Tibial artery (tissue), 4 donors: ENCODE results near the gene S100PBP.
"Not testable (repeated sequence)": the region's sequence is repeated elsewhere in the genome, so short reads cannot be mapped to it uniquely, and the experiment has no call there.

Experiments
- DNase-seq, 2 donors: peaks; one replicate each; pipeline ENCODE4 v3.0.0-alpha.2; 2019
- H3K27ac ChIP-seq, 2 donors: fragments of 200-600 bp; sonication (generic) in 1 of 2; 1 replicate in 1 of 2; 2 replicates in 1 of 2; pipeline ENCODE4 v1.5.1; 2018 to 2019; ENCODE audit warnings: mild to moderate bottlenecking in 1 of 2
- H3K27me3 ChIP-seq, 2 donors: fragments of 200-600 bp; sonication (generic) in 1 of 2; one replicate each; pipeline versions ENCODE4 v1.5.1 to v1.6.0; 2016 to 2019
- H3K36me3 ChIP-seq, 3 donors: fragments of 200-600 bp; sonication (generic) in 2 of 3; one replicate each; pipeline ENCODE4 v1.5.1; 2016 to 2019; ENCODE audit warnings: mild to moderate bottlenecking in 2 of 3
- H3K4me1 ChIP-seq, 4 donors: fragments of 200-600 bp; sonication (generic) in 2 of 4; 1 replicate in 3 of 4; 2 replicates in 1 of 4; pipeline ENCODE4 v1.5.1; 2016 to 2019
- H3K4me3 ChIP-seq, 2 donors: fragments of 200-600 bp; sonication (generic) in 1 of 2; 1 replicate in 1 of 2; 2 replicates in 1 of 2; pipeline ENCODE4 v1.5.1; 2018 to 2019; ENCODE audit warnings: mild to moderate bottlenecking in 2 of 2
- H3K9me3 ChIP-seq, 3 donors: fragments of 200-600 bp; sonication (generic) in 1 of 3; one replicate each; pipeline ENCODE4 v1.5.1; 2016 to 2019
- CTCF ChIP-seq, 2 experiments: fragments of 200-600 bp in 1 of 2; fragments of 450-650 bp in 1 of 2; IDR thresholded peaks; one replicate each; pipeline ENCODE4 v1.5.1; 2017 to 2019; ENCODE audit warnings: antibody characterized with exemption in 2 of 2, mild to moderate bottlenecking in 1 of 2, moderate library complexity in 1 of 2
- intact Hi-C: fragments of 100-400 bp; cut with DNase I; formaldehyde crosslinking; loops from one replicate; pipeline ENCODE4 v1.15.0; 2023; ENCODE audit warnings: low total_unique reads

The S100PBP gene

GRCh38 chr1:32798679-32799416, 18.6 kb upstream of the S100PBP start:
- intact Hi-C loops = no loop called here
- H3K4me1 ChIP-seq = no peaks in the 10 kb centered on the region
- TF ChIP-seq CTCF (IDR thresholded peaks at IDR 0.05) = no peak
- DNase-seq = no peak
- no peaks in the 10 kb centered on the region for H3K9me3 ChIP-seq
- H3K27me3 ChIP-seq = no peaks in the 10 kb centered on the region
- no peak overlapping the region for H3K4me3 ChIP-seq
- no peak overlapping the region for H3K27ac ChIP-seq
- H3K36me3 ChIP-seq = peaks cover 16 to 75% (median 48%) of the 10 kb centered on the region in 3 donors

GRCh38 chr1:32801096-32801715, 16.2 kb upstream of the S100PBP start:
- no peak for DNase-seq
- no peaks in the 10 kb centered on the region for H3K9me3 ChIP-seq
- H3K4me3 ChIP-seq = no peak overlapping the region
- H3K36me3 ChIP-seq = peaks cover 16 to 77% (median 41%) of the 10 kb centered on the region in 3 donors
- H3K27me3 ChIP-seq = no peaks in the 10 kb centered on the region
- no peak overlapping the region for H3K27ac ChIP-seq
- no peaks in the 10 kb centered on the region for H3K4me1 ChIP-seq
- intact Hi-C loops = no loop called here
- no peak for TF ChIP-seq CTCF (IDR thresholded peaks at IDR 0.05)

- peaks cover 13 to 78% (median 38%) of the 10 kb centered on the region in 3 donors for H3K36me3 ChIP-seq
- H3K9me3 ChIP-seq, H3K4me3 ChIP-seq, DNase-seq, intact Hi-C loops, H3K27ac ChIP-seq, H3K4me1 ChIP-seq, H3K27me3 ChIP-seq: not testable (repeated sequence)
Measured at GRCh38 chr1:32804460-32804859, 13.0 kb upstream of the S100PBP start.

- TF ChIP-seq CTCF (IDR thresholded peaks at IDR 0.05) = no peak
Measured at GRCh38 chr1:32806290-32806689, 11.2 kb upstream of the S100PBP start.

GRCh38 chr1:32806910-32807523, 10.4 kb upstream of the S100PBP start:
- intact Hi-C loops = no loop called here
- Histone ChIP-seq H3K4me3 (no peak overlapping the region), H3K27ac (no peak overlapping the region), H3K9me3 (no peaks in the 10 kb centered on the region), H3K36me3 (peaks cover 11 to 83% (median 49%) of the 10 kb centered on the region in 3 donors), H3K4me1 (peaks cover 0 to 3% (median 0%) of the 10 kb centered on the region in 4 donors), H3K27me3 (no peaks in the 10 kb centered on the region)
- TF ChIP-seq CTCF (IDR thresholded peaks at IDR 0.05) = no peak
- no peak for DNase-seq

More at GRCh38 chr1:32806290-32806689, 11.2 kb upstream of the S100PBP start:
- DNase-seq = no peak
- Histone ChIP-seq H3K4me1 (no peaks in the 10 kb centered on the region), H3K27me3 (no peaks in the 10 kb centered on the region), H3K36me3 (peaks cover 15 to 85% (median 49%) of the 10 kb centered on the region in 3 donors), H3K9me3 (no peaks in the 10 kb centered on the region), H3K27ac (no peak overlapping the region), H3K4me3 (no peak overlapping the region)
- intact Hi-C loops = no loop called here

GRCh38 chr1:32808580-32808979, 8.9 kb upstream of the S100PBP start:
- no peak for TF ChIP-seq CTCF (IDR thresholded peaks at IDR 0.05)
- intact Hi-C loops = no loop called here
- DNase-seq = no peak
- Histone ChIP-seq H3K36me3 (peaks cover 11 to 68% (median 34%) of the 10 kb centered on the region in 3 donors), H3K9me3 (no peaks in the 10 kb centered on the region), H3K4me1 (peaks cover 0 to 8% (median 0%) of the 10 kb centered on the region in 4 donors), H3K27me3 (no peaks in the 10 kb centered on the region), H3K4me3 (no peak overlapping the region), H3K27ac (no peak overlapping the region)
